ENCODE measurements around the gene S100A10. TPM values are rescaled to one million over a fixed set of nuclear protein-coding genes. Genes with fewer than 3 reads are reported as not detected.

Gene S100A10
- total and polyA plus RNA-seq, 2 experiments from 2014 or later = 35.9 to 634 TPM

DNA sequence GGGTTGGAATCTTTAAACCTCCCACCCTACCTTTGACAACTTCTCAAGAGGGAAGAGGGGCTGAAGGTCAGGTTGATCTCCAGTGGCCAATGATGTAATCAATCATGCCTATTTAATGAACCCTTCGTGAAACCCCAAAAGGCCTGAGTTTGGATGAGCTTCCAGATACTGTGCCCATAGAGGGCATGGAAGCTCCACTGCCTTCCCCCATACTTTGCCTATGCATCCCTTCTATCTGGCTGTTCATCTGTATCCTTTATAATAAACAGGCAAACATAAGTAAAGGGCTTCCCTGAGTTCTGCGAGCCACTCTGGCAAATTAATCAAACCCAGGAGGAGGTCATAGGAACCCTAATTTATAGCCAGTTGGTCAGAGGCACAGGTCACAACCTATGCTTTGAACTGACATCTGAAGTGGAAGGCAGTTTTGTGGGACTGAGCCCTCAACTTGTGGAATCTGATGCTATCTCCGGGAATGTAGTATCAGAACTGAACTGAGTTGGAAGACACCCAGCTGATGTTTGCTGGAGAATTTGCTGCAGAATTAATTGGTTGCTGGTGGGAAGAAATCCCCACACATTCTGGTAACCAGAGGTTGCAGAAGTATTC is 24.8 kb downstream of the S100A10 start:
- DNase-seq (ENCODE audit: low spot score) (peak; percentile 25), ATAC-seq (peak; percentile 61)
- Mint-ChIP-seq H3K27ac (no peak overlapping the region), H3K9me3 (no peaks in the 10 kb centered on the region), H3K27me3 (ENCODE audit: insufficient read depth, low read depth, poor library complexity) (no peaks in the 10 kb centered on the region), H3K4me1 (peaks cover 28% of the 10 kb centered on the region), H3K4me3 (no peak overlapping the region), H3K36me3 (ENCODE audit: low read depth) (no peaks in the 10 kb centered on the region)
- no peaks in the 10 kb centered on the region for H3K79me2 ChIP-seq (replicated peaks; ENCODE audit: insufficient read depth)
- H2AFZ ChIP-seq = peak overlapping the region; percentile 65; the same call in 1 of the 2 replicates
- H3F3A ChIP-seq (replicated peaks; ENCODE audit: low read depth) = no peaks in the 10 kb centered on the region
- H3K36me3 ChIP-seq (ENCODE audit: insufficient read depth) = no peaks in the 10 kb centered on the region
- TF ChIP-seq, protein P1, sequence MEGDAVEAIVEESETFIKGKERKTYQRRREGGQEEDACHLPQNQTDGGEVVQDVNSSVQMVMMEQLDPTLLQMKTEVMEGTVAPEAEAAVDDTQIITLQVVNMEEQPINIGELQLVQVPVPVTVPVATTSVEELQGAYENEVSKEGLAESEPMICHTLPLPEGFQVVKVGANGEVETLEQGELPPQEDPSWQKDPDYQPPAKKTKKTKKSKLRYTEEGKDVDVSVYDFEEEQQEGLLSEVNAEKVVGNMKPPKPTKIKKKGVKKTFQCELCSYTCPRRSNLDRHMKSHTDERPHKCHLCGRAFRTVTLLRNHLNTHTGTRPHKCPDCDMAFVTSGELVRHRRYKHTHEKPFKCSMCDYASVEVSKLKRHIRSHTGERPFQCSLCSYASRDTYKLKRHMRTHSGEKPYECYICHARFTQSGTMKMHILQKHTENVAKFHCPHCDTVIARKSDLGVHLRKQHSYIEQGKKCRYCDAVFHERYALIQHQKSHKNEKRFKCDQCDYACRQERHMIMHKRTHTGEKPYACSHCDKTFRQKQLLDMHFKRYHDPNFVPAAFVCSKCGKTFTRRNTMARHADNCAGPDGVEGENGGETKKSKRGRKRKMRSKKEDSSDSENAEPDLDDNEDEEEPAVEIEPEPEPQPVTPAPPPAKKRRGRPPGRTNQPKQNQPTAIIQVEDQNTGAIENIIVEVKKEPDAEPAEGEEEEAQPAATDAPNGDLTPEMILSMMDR (conservative IDR thresholded peaks at IDR 0.05; ENCODE audit: low read depth in 2 of 2) = peak; percentile 22 to 34; a peak in 3 of 4 replicates
- TF ChIP-seq EZH2 (IDR thresholded peaks at IDR 0.05; ENCODE audit: low read depth, unreplicated experiment) = no peak
- H3K9me2 ChIP-seq (ENCODE audit: insufficient read depth) = no peaks in the 10 kb centered on the region
- no peak overlapping the region for H3K4me3 ChIP-seq
- no peaks in the 10 kb centered on the region for H3K27me3 ChIP-seq (ENCODE audit: insufficient read depth)
- no peak overlapping the region for H3K27ac ChIP-seq (ENCODE audit: low read depth)
- H3K4me1 ChIP-seq (ENCODE audit: insufficient read depth) = peaks cover 22% of the 10 kb centered on the region
- peak overlapping the region; percentile 42 for H3K4me2 ChIP-seq
- H4K20me1 ChIP-seq (replicated peaks; ENCODE audit: insufficient read depth) = no peaks in the 10 kb centered on the region

DNA sequence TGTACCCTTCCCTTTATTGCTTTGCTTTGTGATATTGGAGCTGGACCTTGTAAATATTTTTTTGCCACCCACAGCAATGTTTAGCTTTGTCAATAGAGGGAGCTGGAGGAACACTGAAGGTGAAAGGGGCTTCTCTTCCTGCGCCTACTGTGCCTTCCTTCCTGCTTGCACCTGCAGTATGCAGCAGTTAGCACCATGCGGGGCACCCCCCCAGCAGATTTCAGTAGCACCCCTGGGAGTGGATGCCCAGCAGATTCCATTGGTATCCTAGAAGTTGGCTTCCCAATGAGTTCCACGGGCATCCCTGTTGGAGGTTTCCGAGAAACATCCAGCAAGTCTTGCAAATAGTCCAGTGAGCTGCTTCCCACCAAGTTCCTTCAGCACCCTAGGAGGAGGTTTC is 25.6 kb downstream of the S100A10 start:
- H3K9me3 Mint-ChIP-seq = no peaks in the 10 kb centered on the region
- ATAC-seq = peak; percentile 91
- DNase-seq (ENCODE audit: low spot score) = peak; percentile 80
- no peak overlapping the region for H3K4me3 ChIP-seq
- H3K27me3 Mint-ChIP-seq (ENCODE audit: insufficient read depth, low read depth, poor library complexity) = no peaks in the 10 kb centered on the region
- no peak overlapping the region for H3K27ac ChIP-seq (ENCODE audit: low read depth)
- H3K4me1 ChIP-seq (ENCODE audit: insufficient read depth) = peaks cover 22% of the 10 kb centered on the region
- no peaks in the 10 kb centered on the region for H3K36me3 ChIP-seq (ENCODE audit: insufficient read depth)
- H3K9me2 ChIP-seq (ENCODE audit: insufficient read depth) = no peaks in the 10 kb centered on the region
- H3K27ac Mint-ChIP-seq = no peak overlapping the region
- no peak overlapping the region for H2AFZ ChIP-seq
- no peaks in the 10 kb centered on the region for H3K36me3 Mint-ChIP-seq (ENCODE audit: low read depth)
- H3K4me1 Mint-ChIP-seq = peaks cover 25% of the 10 kb centered on the region
- TF ChIP-seq, protein P1 (conservative IDR thresholded peaks at IDR 0.05; ENCODE audit: low read depth in 2 of 2) = peak; percentile 87 to 92
- TF ChIP-seq STAT1 (IDR thresholded peaks at IDR 0.05; ENCODE audit: unreplicated experiment) (no peak), ZNF114 (CRISPR knock-in tag; IDR thresholded peaks at IDR 0.05) (no peak), JUNB (IDR thresholded peaks at IDR 0.05; ENCODE audit: unreplicated experiment) (no peak)
- no peak overlapping the region for H3K4me3 Mint-ChIP-seq
- H4K20me1 ChIP-seq (replicated peaks; ENCODE audit: insufficient read depth) = no peaks in the 10 kb centered on the region
- no peaks in the 10 kb centered on the region for H3K79me2 ChIP-seq (replicated peaks; ENCODE audit: insufficient read depth)
- H3K4me2 ChIP-seq = peak overlapping the region; percentile 42
- H3K27me3 ChIP-seq (ENCODE audit: insufficient read depth) = no peaks in the 10 kb centered on the region
- H3F3A ChIP-seq (replicated peaks; ENCODE audit: low read depth) = no peaks in the 10 kb centered on the region

DNA sequence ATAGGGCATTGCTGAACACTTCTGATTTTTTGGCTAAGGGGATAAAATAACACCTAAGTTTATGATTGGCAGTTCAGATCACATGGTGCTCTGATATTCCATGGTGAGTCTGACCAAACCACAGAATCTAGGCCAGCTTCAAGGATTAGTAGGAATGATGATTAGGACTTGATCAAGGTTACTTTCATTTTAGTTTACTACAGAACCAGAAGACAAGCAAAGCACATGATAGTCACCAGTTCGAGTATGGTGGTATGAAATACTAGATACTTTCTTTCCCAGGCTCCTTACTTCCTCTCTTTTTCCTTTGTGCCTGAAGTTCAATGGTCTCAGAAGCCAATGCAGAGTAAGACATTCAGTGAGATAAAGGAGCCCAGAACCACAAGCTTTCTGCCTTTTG is 26.6 kb downstream of the S100A10 start:
- Mint-ChIP-seq H3K4me1 (peaks cover 16% of the 10 kb centered on the region; the same call in 2 of the 3 replicates), H3K4me3 (no peak overlapping the region), H3K36me3 (ENCODE audit: low read depth) (no peaks in the 10 kb centered on the region), H3K27me3 (ENCODE audit: insufficient read depth, low read depth, poor library complexity) (no peaks in the 10 kb centered on the region), H3K27ac (no peak overlapping the region), H3K9me3 (no peaks in the 10 kb centered on the region)
- no peak overlapping the region for H2AFZ ChIP-seq
- ATAC-seq (no peak), DNase-seq (ENCODE audit: low spot score) (no peak)
- no peaks in the 10 kb centered on the region for H3K9me2 ChIP-seq (ENCODE audit: insufficient read depth)
- H3F3A ChIP-seq (replicated peaks; ENCODE audit: low read depth) = no peaks in the 10 kb centered on the region
- H3K79me2 ChIP-seq (replicated peaks; ENCODE audit: insufficient read depth) = no peaks in the 10 kb centered on the region
- no peaks in the 10 kb centered on the region for H3K36me3 ChIP-seq (ENCODE audit: insufficient read depth)
- no peak overlapping the region for H3K4me3 ChIP-seq
- no peaks in the 10 kb centered on the region for H3K27me3 ChIP-seq (ENCODE audit: insufficient read depth)
- H3K4me1 ChIP-seq (ENCODE audit: insufficient read depth) = peaks cover 16% of the 10 kb centered on the region
- H3K27ac ChIP-seq (ENCODE audit: low read depth) = no peak overlapping the region
- no peaks in the 10 kb centered on the region for H4K20me1 ChIP-seq (replicated peaks; ENCODE audit: insufficient read depth)
- H3K4me2 ChIP-seq = no peak overlapping the region
- TF ChIP-seq NANOG (IDR thresholded peaks at IDR 0.05; ENCODE audit: borderline replicate concordance) = no peak
- TF ChIP-seq EZH2 (IDR thresholded peaks at IDR 0.05; ENCODE audit: low read depth, unreplicated experiment) = no peak
- TF ChIP-seq, protein P2, sequence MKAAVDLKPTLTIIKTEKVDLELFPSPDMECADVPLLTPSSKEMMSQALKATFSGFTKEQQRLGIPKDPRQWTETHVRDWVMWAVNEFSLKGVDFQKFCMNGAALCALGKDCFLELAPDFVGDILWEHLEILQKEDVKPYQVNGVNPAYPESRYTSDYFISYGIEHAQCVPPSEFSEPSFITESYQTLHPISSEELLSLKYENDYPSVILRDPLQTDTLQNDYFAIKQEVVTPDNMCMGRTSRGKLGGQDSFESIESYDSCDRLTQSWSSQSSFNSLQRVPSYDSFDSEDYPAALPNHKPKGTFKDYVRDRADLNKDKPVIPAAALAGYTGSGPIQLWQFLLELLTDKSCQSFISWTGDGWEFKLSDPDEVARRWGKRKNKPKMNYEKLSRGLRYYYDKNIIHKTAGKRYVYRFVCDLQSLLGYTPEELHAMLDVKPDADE (IDR thresholded peaks at IDR 0.05) = no peak
- no peak for TF ChIP-seq ZNF331 (CRISPR knock-in tag; IDR thresholded peaks at IDR 0.05; ENCODE audit: low read depth)
- no peak for TF ChIP-seq ZNF114 (CRISPR knock-in tag; IDR thresholded peaks at IDR 0.05)
- TF ChIP-seq, protein P1 (conservative IDR thresholded peaks at IDR 0.05; ENCODE audit: low read depth in 2 of 2) = no peak
- TF ChIP-seq CREB1 (CRISPR knock-in tag; IDR thresholded peaks at IDR 0.05; ENCODE audit: low read depth) = no peak
- TF ChIP-seq EZH2phosphoT487 (IDR thresholded peaks at IDR 0.05; ENCODE audit: unreplicated experiment) = no peak
